ENCODE measurements around the gene LPIN1. TPM values are rescaled to one million over a fixed set of nuclear protein-coding genes. Genes with fewer than 3 reads are reported as not detected.
"Not testable (repeated sequence)": the region's sequence is repeated elsewhere in the genome, so short reads cannot be mapped to it uniquely, and the experiment has no call there.

LPIN1 gene
- total and polyA plus RNA-seq, 2 donors (not counting 1 experiment from before 2014, with no cell fraction given) = 36.3 to 99.1 TPM

GRCh38 chr2:11856095-11856494 is 109.7 kb downstream of the LPIN1 start:
- ATAC-seq (ENCODE audit: low read depth) (no peak), DNase-seq (no peak)
- H3K27me3 Mint-ChIP-seq = no peaks in the 10 kb centered on the region
- intact Hi-C loops (cut with micrococcal nuclease) = no loop called here
- H3K9me3 Mint-ChIP-seq (ENCODE audit: insufficient read depth) = no peaks in the 10 kb centered on the region
- Histone ChIP-seq H4K20me1 (ENCODE audit: control insufficient read depth, insufficient read depth, low read length, poor library complexity, severe bottlenecking) (no peaks in the 10 kb centered on the region), H3K4me1 (ENCODE audit: control insufficient read depth in 2 of 2, insufficient read depth in 2 of 2, low read length in 2 of 2) (peaks cover 59 to 70% of the 10 kb centered on the region in 2 donors), H3K4me2 (replicated peaks; ENCODE audit: low read depth, low read length, poor library complexity, severe bottlenecking) (peak overlapping the region; percentile 53), H3K9me3 (ENCODE audit: control extremely low read depth in 1 of 3, control insufficient read depth in 2 of 3, insufficient read depth in 1 of 3, low read length in 2 of 3) (peaks cover 0 to 29% (median 5%) of the 10 kb centered on the region in 3 donors), H3K36me3 (replicated peaks in 1 of 2; ENCODE audit: control extremely low read depth in 1 of 2, control insufficient read depth in 1 of 2, extremely low read depth in 1 of 2, insufficient read depth in 2 of 2, low read length in 1 of 2) (no peaks in the 10 kb centered on the region), H3K4me3 (ENCODE audit: control extremely low read depth in 1 of 5, extremely low read depth in 1 of 5, insufficient read depth in 1 of 5, low read depth in 2 of 5, low read length in 4 of 5) (no peak overlapping the region), H3K27me3 (replicated peaks in 1 of 4; ENCODE audit: control extremely low read depth in 1 of 4, control insufficient read depth in 3 of 4, insufficient read depth in 4 of 4, low read length in 3 of 4) (no peaks in the 10 kb centered on the region), H2AFZ (ENCODE audit: insufficient read depth, low read depth, low read length, poor library complexity, severe bottlenecking) (no peak overlapping the region), H3K9ac (ENCODE audit: low read length) (no peak overlapping the region), H3K79me2 (ENCODE audit: control insufficient read depth, insufficient read depth, low read length) (no peaks in the 10 kb centered on the region), H3K27ac (ENCODE audit: low read length in 2 of 2) (no peak overlapping the region)
- H3K27ac Mint-ChIP-seq = no peak overlapping the region
- TF ChIP-seq EZH2 (IDR thresholded peaks at IDR 0.05; ENCODE audit: borderline replicate concordance, insufficient read depth, low read depth, low read length, poor library complexity, severe bottlenecking) (no peak), CTCF (IDR thresholded peaks at IDR 0.05) (no peak)
- WGBS (ENCODE audit: insufficient coverage) = 67% methylated on average over 4 of the region's 5 CpGs
- peak overlapping the region; percentile 18 for H3K4me3 Mint-ChIP-seq
- CTCF ChIA-PET = interaction anchor here (1.3 to 1.4 kb wide), 2 partner anchors 8 to 10 kb away, joined by 5 to 6 read pairs; no protein-coding TSS in a partner anchor
- POLR2A ChIA-PET = no interaction called here
- peaks cover 76% of the 10 kb centered on the region for H3K4me1 Mint-ChIP-seq

- CTCF ChIA-PET = no interaction called here
- no peak overlapping the region for H3K4me3 Mint-ChIP-seq
- no peak overlapping the region for H3K4me2 ChIP-seq (replicated peaks; ENCODE audit: low read depth, low read length, poor library complexity, severe bottlenecking)
- WGBS (ENCODE audit: insufficient coverage) = 88% methylated on average over 2 of the region's 2 CpGs
- no peak overlapping the region for H3K4me3 ChIP-seq (ENCODE audit: control extremely low read depth in 1 of 5, extremely low read depth in 1 of 5, insufficient read depth in 1 of 5, low read depth in 2 of 5, low read length in 4 of 5)
- no peaks in the 10 kb centered on the region for H3K79me2 ChIP-seq (ENCODE audit: control insufficient read depth, insufficient read depth, low read length)
- no peak overlapping the region for H3K27ac Mint-ChIP-seq
- H3K36me3 ChIP-seq (replicated peaks in 1 of 2; ENCODE audit: control extremely low read depth in 1 of 2, control insufficient read depth in 1 of 2, extremely low read depth in 1 of 2, insufficient read depth in 2 of 2, low read length in 1 of 2) = no peaks in the 10 kb centered on the region
- H3K9me3 ChIP-seq (ENCODE audit: control extremely low read depth in 1 of 3, control insufficient read depth in 2 of 3, insufficient read depth in 1 of 3, low read length in 2 of 3) = peaks cover 0 to 29% (median 5%) of the 10 kb centered on the region in 3 donors
- intact Hi-C loops (cut with micrococcal nuclease) = no loop called here
- no peaks in the 10 kb centered on the region for H3K27me3 Mint-ChIP-seq
- no peaks in the 10 kb centered on the region for H3K27me3 ChIP-seq (replicated peaks in 1 of 4; ENCODE audit: control extremely low read depth in 1 of 4, control insufficient read depth in 3 of 4, insufficient read depth in 4 of 4, low read length in 3 of 4)
- TF ChIP-seq EZH2 (IDR thresholded peaks at IDR 0.05; ENCODE audit: borderline replicate concordance, insufficient read depth, low read depth, low read length, poor library complexity, severe bottlenecking) = no peak
- TF ChIP-seq CTCF (IDR thresholded peaks at IDR 0.05) = no peak
- POLR2A ChIA-PET = no interaction called here
- H3K9me3 Mint-ChIP-seq (ENCODE audit: insufficient read depth) = no peaks in the 10 kb centered on the region
- H3K9ac ChIP-seq (ENCODE audit: low read length) = no peak overlapping the region
- DNase-seq (no peak), ATAC-seq (ENCODE audit: low read depth) (no peak)
- H3K4me1 ChIP-seq (ENCODE audit: control insufficient read depth in 2 of 2, insufficient read depth in 2 of 2, low read length in 2 of 2) = peaks cover 67 to 85% of the 10 kb centered on the region in 2 donors
- H2AFZ ChIP-seq (ENCODE audit: insufficient read depth, low read depth, low read length, poor library complexity, severe bottlenecking) = no peak overlapping the region
- H3K4me1 Mint-ChIP-seq = peaks cover 84% of the 10 kb centered on the region
- H3K27ac ChIP-seq (ENCODE audit: low read length in 2 of 2) = no peak overlapping the region
- H4K20me1 ChIP-seq (ENCODE audit: control insufficient read depth, insufficient read depth, low read length, poor library complexity, severe bottlenecking) = no peaks in the 10 kb centered on the region
Measured at GRCh38 chr2:11858883-11859282, 112.5 kb downstream of the LPIN1 start.

GRCh38 chr2:11859975-11860374 is 113.5 kb downstream of the LPIN1 start:
- H3K9me3 Mint-ChIP-seq (ENCODE audit: insufficient read depth); H3K27ac ChIP-seq (ENCODE audit: low read length in 2 of 2); DNase-seq; H3K4me3 Mint-ChIP-seq; H2AFZ ChIP-seq (ENCODE audit: insufficient read depth, low read depth, low read length, poor library complexity, severe bottlenecking); H3K27me3 ChIP-seq (replicated peaks in 1 of 4; ENCODE audit: control extremely low read depth in 1 of 4, control insufficient read depth in 3 of 4, insufficient read depth in 4 of 4, low read length in 3 of 4); ATAC-seq (ENCODE audit: low read depth); H3K27ac Mint-ChIP-seq; H3K27me3 Mint-ChIP-seq; POLR2A ChIA-PET; H3K36me3 ChIP-seq (replicated peaks in 1 of 2; ENCODE audit: control extremely low read depth in 1 of 2, control insufficient read depth in 1 of 2, extremely low read depth in 1 of 2, insufficient read depth in 2 of 2, low read length in 1 of 2); H3K4me3 ChIP-seq (ENCODE audit: control extremely low read depth in 1 of 5, extremely low read depth in 1 of 5, insufficient read depth in 1 of 5, low read depth in 2 of 5, low read length in 4 of 5); H4K20me1 ChIP-seq (ENCODE audit: control insufficient read depth, insufficient read depth, low read length, poor library complexity, severe bottlenecking); H3K79me2 ChIP-seq (ENCODE audit: control insufficient read depth, insufficient read depth, low read length); H3K9ac ChIP-seq (ENCODE audit: low read length): not testable (repeated sequence)
- CTCF ChIA-PET = interaction anchor here (1.1 to 5.8 kb wide), 2 partner anchors 857 to 1071 kb away, joined by 4 to 27 read pairs; partner anchors contain the start of gene TRIB2
- intact Hi-C loops (cut with micrococcal nuclease) = loop anchor here (5.0 to 10.0 kb wide), 2 partner anchors 187 to 705 kb away; no protein-coding TSS in a partner anchor
- peaks cover 74 to 93% of the 10 kb centered on the region in 2 donors for H3K4me1 ChIP-seq (ENCODE audit: control insufficient read depth in 2 of 2, insufficient read depth in 2 of 2, low read length in 2 of 2)
- peaks cover 0 to 29% (median 5%) of the 10 kb centered on the region in 3 donors for H3K9me3 ChIP-seq (ENCODE audit: control extremely low read depth in 1 of 3, control insufficient read depth in 2 of 3, insufficient read depth in 1 of 3, low read length in 2 of 3)
- peaks cover 93% of the 10 kb centered on the region for H3K4me1 Mint-ChIP-seq
- H3K4me2 ChIP-seq (replicated peaks; ENCODE audit: low read depth, low read length, poor library complexity, severe bottlenecking) = peak overlapping the region; percentile 29
- 94% methylated on average over 3 of the region's 3 CpGs for WGBS (ENCODE audit: insufficient coverage)

Measured in B cell (primary cell).